Calu3 (cell line): ENCODE measurements around the gene DNAH9. TPM values are rescaled to one million over a fixed set of nuclear protein-coding genes. Genes with fewer than 3 reads are reported as not detected.

Source experiments
- BruUV-seq: library from RNA; stranded (reverse); fragments of 400-500 nt; replicated peaks from 2 replicates; lab custom pipeline; 2021; lab: Mats Ljungman, UMichigan
- CTCF ChIA-PET: fragments of 300-600 bp; sonication (Branson Sonifier 250); formaldehyde crosslinking; loops from one replicate; lab custom pipeline; 2022; ENCODE audit warnings: antibody characterized with exemption; lab: Charles Lee
- DNase-seq: peaks from one replicate; pipeline ENCODE4 v3.0.0; 2022
- H3K27ac Mint-ChIP-seq: one replicate; pipeline ENCODE4 v1.8.0; 2022; ENCODE audit warnings: mixed read lengths; ENCODE audit not compliant: unreplicated experiment
- H3K27me3 Mint-ChIP-seq: one replicate; pipeline ENCODE4 v1.8.0; 2022; ENCODE audit warnings: mixed read lengths; ENCODE audit not compliant: unreplicated experiment
- H3K36me3 Mint-ChIP-seq: one replicate; pipeline ENCODE4 v1.8.0; 2022; ENCODE audit warnings: mild to moderate bottlenecking, moderate library complexity, mixed read lengths; ENCODE audit not compliant: insufficient read depth, unreplicated experiment
- H3K4me1 Mint-ChIP-seq: one replicate; pipeline ENCODE4 v1.8.0; 2022; ENCODE audit warnings: mild to moderate bottlenecking, low read depth, mixed read lengths; ENCODE audit not compliant: unreplicated experiment
- H3K4me3 Mint-ChIP-seq: one replicate; pipeline ENCODE4 v1.8.0; 2022; ENCODE audit warnings: mild to moderate bottlenecking, low read depth, moderate library complexity, mixed read lengths; ENCODE audit not compliant: unreplicated experiment
- H3K9me3 Mint-ChIP-seq: one replicate; pipeline ENCODE4 v1.8.0; 2022; ENCODE audit warnings: low read depth, mixed read lengths; ENCODE audit not compliant: unreplicated experiment
- CTCF ChIP-seq: fragments of 200-600 bp; IDR thresholded peaks from one replicate; pipeline ENCODE4 v1.8.0; 2022; ENCODE audit warnings: antibody characterized with exemption; ENCODE audit not compliant: unreplicated experiment
- intact Hi-C: fragments of 100-400 bp; cut with micrococcal nuclease; formaldehyde crosslinking; loops from one replicate; pipeline ENCODE4 v1.10.0; 2022; ENCODE audit not compliant: unreplicated experiment
- total RNA-seq: library from RNA; stranded (reverse); gene quantifications from 2 replicates; pipeline ENCODE4 v1.2.3, GENCODE V29; 2022

Gene DNAH9
- total RNA-seq, 1 experiment from 2014 or later = 0.19 TPM

- BruUV-seq = no TSS peak
- Mint-ChIP-seq H3K4me1 (no peaks in the 10 kb centered on the region), H3K4me3 (no peak overlapping the region), H3K27ac (no peak overlapping the region), H3K36me3 (no peaks in the 10 kb centered on the region), H3K27me3 (no peaks in the 10 kb centered on the region), H3K9me3 (peaks cover 8% of the 10 kb centered on the region)
- TF ChIP-seq CTCF = no peak
- no peak for DNase-seq
- CTCF ChIA-PET = interaction anchor here (0.5 kb wide), 1 partner anchor 835 kb away, joined by 4 read pairs; no protein-coding TSS in a partner anchor
- intact Hi-C loops = no loop called here
These were observed 301.3 kb downstream of the DNAH9 start for GRCh38 chr17:11899537-11899942.

- no peak for DNase-seq
- Mint-ChIP-seq H3K27ac (no peak overlapping the region), H3K9me3 (peaks cover 11% of the 10 kb centered on the region), H3K36me3 (no peaks in the 10 kb centered on the region), H3K4me1 (no peaks in the 10 kb centered on the region), H3K27me3 (no peaks in the 10 kb centered on the region), H3K4me3 (no peak overlapping the region)
- intact Hi-C loops = no loop called here
- CTCF ChIA-PET = interaction anchor here (0.6 kb wide), 1 partner anchor 673 kb away, joined by 3 read pairs; no protein-coding TSS in a partner anchor
- no TSS peak for BruUV-seq
- no peak for TF ChIP-seq CTCF
These were observed 301.8 kb downstream of the DNAH9 start for GRCh38 chr17:11900041-11900476.

- no TSS peak for BruUV-seq
- CTCF ChIA-PET = no interaction called here
- H3K36me3 Mint-ChIP-seq = no peaks in the 10 kb centered on the region
- H3K27me3 Mint-ChIP-seq = no peaks in the 10 kb centered on the region
- no peak overlapping the region for H3K4me3 Mint-ChIP-seq
- intact Hi-C loops = no loop called here
- H3K4me1 Mint-ChIP-seq = no peaks in the 10 kb centered on the region
- no peak for TF ChIP-seq CTCF
- DNase-seq = no peak
- H3K9me3 Mint-ChIP-seq = peaks cover 11% of the 10 kb centered on the region
- no peak overlapping the region for H3K27ac Mint-ChIP-seq
These were observed 302.4 kb downstream of the DNAH9 start for GRCh38 chr17:11900655-11901054.

GRCh38 chr17:11901931-11902330, 303.7 kb downstream of the DNAH9 start:
- no peak for DNase-seq
- intact Hi-C loops = no loop called here
- CTCF ChIA-PET = no interaction called here
- Mint-ChIP-seq H3K27me3 (no peaks in the 10 kb centered on the region), H3K36me3 (no peaks in the 10 kb centered on the region), H3K9me3 (peaks cover 10% of the 10 kb centered on the region), H3K4me1 (no peaks in the 10 kb centered on the region), H3K4me3 (no peak overlapping the region), H3K27ac (no peak overlapping the region)
- no TSS peak for BruUV-seq
- TF ChIP-seq CTCF = no peak
